NOMO-1 (cell line): ENCODE results near the gene CCZ1.
"Not testable (repeated sequence)": the region's sequence is repeated elsewhere in the genome, so short reads cannot be mapped to it uniquely, and the experiment has no call there.

Source experiments
- DNase-seq, 2 experiments: peaks; one replicate each; lab custom pipeline; 2025; ENCODE audit not compliant: unreplicated experiment in 2 of 2; lab: John Stamatoyannopoulos, UW

CCZ1 gene

GRCh38 chr7:5898480-5899224, at the start of gene CCZ1:
Gene CCZ1 (plus strand): TSS chr7:5898733. CDS start chr7:5898800, 67 bp downstream.
- peak in 1 of 2 experiments; percentile 12 for DNase-seq

DNA sequence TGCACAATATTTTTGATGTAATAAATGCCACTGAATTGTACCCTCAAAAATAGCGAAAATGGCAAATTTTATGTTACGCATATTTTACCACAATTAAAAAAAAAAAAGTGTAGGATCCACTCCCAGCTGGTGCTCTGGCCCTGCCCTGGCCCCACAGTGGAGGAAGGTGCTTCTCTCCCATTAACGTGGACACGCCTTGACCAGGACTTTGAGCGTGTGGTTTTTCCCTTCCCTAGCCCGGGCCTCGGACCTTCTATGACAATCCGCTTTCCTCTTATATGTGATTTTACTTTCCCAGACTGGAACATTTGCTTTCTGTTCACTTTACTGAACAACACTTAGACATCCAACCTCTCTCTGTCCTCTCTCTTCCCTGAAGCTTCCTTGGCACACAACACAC, 47.6 kb upstream of the CCZ1 start:
- no peak for DNase-seq

GRCh38 chr7:5854738-5855137, 43.8 kb upstream of the CCZ1 start:
- DNase-seq = peak; percentile 33 to 77

- not testable (repeated sequence) for DNase-seq
Measured at GRCh38 chr7:5857041-5857575, 41.4 kb upstream of the CCZ1 start.

GRCh38 chr7:5858494-5858893, 40.0 kb upstream of the CCZ1 start:
- DNase-seq = not testable (repeated sequence)

- DNase-seq = not testable (repeated sequence)
Measured at GRCh38 chr7:5861281-5861680, 37.3 kb upstream of the CCZ1 start.

GRCh38 chr7:5862753-5863366, 35.7 kb upstream of the CCZ1 start:
- not testable (repeated sequence) for DNase-seq

GRCh38 chr7:5865279-5865931, 33.1 kb upstream of the CCZ1 start:
- peak; percentile 62 to 85 for DNase-seq

GRCh38 chr7:5867060-5867459, 31.5 kb upstream of the CCZ1 start:
- no peak for DNase-seq

GRCh38 chr7:5868928-5869341, 29.6 kb upstream of the CCZ1 start:
- DNase-seq = not testable (repeated sequence)

GRCh38 chr7:5869691-5870090, 28.8 kb upstream of the CCZ1 start:
- no peak for DNase-seq

DNA sequence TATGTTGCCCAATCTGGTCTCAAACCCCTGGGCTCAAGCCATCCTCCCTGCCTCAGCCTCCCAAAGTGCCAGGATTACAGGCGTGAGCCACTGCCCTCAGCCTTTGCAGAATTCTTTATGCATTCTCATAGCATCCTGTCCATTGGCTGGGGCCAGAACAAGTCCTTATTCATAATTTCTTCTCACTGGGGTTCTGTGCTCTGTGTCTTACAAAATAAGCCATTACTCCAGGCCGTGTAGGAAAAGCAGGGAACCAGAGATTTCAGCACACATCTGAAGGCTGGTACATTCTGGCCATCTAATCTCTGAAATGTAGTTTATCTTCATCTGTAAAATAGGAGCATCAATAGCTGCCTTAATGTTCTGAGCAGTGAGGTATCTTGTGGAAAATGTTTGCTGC, 28.2 kb upstream of the CCZ1 start:
- no peak for DNase-seq

DNA sequence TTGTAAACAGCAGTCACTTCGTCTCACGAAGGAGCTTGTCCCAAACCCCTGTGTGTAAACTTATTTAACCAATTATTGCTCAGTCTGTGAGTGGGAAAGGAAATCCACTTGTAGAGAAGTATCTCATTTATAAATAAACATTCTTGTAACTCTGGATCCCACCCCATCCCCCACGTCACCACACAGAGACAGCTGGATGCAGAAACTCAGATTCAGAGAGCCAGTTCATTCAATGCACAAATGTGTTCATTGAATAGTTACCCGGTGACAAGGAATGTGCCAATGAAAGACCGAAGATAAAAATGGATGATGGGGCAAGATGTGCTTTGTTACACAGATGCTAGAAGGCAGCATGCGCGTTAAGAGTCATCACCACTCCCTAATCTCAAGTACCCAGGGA, 26.2 kb upstream of the CCZ1 start:
- DNase-seq = no peak

DNA sequence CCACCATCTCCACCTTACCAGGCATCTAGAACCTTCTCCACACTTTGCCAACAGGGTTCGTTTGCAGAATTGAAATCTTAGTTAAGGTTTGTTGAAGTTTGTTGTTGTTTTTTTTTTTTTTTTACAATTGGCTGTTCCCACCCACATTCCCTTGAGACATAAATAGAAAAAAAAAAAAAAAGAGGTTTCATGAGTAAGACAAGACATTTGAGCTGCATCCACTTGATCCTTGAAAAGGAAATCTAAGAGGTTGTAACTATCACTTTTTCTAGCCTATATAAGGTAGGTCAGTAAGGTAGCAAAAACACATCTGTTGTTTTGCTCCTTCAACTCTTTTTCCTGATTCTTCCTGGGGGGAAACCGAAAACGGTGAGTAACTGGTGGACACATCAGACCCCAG, 18.9 kb upstream of the CCZ1 start:
- not testable (repeated sequence) for DNase-seq

DNA sequence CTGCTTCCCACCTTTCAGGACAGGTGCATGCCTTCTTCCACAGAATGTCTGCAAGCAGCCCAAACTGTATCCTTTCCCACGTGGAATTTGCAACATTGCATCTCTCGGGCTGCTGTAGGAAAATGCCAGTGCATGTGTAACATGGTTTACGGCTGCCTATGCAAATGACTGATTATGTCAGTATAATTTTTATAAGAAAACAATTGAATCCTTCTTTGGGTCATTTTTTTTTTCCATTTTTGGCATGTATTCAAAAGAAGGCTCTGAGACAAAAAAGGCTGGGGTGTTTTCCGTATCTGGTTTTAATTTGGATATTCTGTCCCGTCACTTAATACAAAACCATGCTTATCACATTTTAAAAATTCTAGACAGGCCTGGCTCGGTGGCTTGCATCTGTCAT, 18.4 kb upstream of the CCZ1 start:
- not testable (repeated sequence) for DNase-seq

DNA sequence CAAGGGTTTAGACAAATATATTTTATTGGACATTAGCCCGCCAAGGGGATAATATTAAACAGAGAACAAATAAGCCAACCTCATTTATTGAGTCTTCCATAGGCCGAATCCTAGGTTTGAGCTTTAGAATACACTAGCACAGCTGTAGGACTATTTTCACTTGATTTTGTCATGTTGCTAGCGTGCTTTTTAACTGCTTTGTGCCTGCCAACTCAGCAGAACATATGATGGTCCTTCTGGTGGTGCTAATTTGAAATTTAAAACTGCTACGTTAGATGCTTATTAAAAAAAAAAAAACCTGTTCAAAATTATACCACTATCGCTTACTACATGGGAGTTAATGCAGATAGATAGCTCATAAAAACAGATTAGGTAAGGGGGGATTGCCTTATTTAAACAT, 14.1 kb upstream of the CCZ1 start:
- not testable (repeated sequence) for DNase-seq

- DNase-seq = not testable (repeated sequence)
Measured at GRCh38 chr7:5888021-5888420, 10.5 kb upstream of the CCZ1 start.

DNA sequence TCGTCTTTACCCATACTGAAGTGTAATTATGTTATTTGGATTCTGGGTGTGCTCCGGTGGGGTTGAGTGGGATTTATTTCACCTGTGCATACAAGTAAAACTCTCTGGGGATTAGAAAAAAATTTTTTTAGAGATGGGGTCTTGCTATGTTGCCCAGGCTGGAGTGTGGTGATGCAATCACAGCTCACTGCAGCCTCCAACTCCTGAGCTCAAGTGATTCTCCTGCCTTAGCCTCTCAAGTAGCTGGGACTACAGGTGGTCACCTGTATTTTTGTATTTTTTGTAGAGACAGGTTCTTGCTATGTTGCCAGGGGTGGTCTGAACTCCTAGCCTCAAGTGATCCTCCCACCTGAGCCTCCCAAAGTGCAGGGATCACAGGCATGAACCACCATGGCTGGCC, 8.3 kb upstream of the CCZ1 start:
- not testable (repeated sequence) for DNase-seq

DNA sequence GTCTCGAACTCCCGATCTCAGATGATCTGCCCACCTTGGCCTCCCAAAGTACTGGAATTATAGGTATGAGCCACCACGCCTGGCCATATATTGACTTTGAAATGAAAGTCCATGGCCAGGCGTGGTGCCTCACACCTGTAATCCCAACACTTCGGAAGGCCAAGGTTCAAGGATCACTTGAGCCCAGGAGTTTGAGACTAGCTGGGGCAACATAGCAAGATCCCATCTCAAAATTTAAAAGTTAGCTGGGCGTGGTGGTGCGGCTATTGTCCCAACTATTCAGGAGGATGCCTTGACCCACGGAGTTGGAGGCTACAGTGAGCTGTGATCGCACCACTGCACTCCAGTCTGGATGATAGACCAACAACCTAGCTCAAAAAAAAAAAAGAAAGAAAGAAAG, 6.0 kb upstream of the CCZ1 start:
- no peak for DNase-seq

GRCh38 chr7:5897369-5897919, 1.1 kb upstream of the CCZ1 start:
- DNase-seq = not testable (repeated sequence)

DNA sequence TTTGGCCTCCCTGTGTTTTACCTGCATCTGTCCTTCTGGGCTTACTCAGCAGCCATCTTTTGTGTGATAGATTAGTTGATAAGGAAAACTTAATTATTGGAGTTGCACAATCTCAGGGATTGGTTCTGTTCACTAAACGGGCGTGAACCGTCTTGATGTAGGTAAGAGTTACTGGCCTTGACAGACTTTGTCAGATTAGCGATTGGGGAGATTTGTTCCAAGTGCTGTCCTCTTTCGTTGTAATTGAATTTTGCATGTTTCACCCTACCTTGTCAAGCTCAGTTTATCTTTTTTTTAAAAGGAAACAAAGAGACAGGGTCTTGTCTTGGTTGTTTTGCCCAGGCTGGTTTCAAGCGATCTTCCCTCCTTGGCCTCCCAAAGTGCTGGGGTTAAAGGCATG, 4.5 kb downstream of the CCZ1 start:
- not testable (repeated sequence) for DNase-seq
